ENCODE measurements around the gene NUAK2.
"Not testable (repeated sequence)": the region's sequence is repeated elsewhere in the genome, so short reads cannot be mapped to it uniquely, and the experiment has no call there.

Gene NUAK2

DNA sequence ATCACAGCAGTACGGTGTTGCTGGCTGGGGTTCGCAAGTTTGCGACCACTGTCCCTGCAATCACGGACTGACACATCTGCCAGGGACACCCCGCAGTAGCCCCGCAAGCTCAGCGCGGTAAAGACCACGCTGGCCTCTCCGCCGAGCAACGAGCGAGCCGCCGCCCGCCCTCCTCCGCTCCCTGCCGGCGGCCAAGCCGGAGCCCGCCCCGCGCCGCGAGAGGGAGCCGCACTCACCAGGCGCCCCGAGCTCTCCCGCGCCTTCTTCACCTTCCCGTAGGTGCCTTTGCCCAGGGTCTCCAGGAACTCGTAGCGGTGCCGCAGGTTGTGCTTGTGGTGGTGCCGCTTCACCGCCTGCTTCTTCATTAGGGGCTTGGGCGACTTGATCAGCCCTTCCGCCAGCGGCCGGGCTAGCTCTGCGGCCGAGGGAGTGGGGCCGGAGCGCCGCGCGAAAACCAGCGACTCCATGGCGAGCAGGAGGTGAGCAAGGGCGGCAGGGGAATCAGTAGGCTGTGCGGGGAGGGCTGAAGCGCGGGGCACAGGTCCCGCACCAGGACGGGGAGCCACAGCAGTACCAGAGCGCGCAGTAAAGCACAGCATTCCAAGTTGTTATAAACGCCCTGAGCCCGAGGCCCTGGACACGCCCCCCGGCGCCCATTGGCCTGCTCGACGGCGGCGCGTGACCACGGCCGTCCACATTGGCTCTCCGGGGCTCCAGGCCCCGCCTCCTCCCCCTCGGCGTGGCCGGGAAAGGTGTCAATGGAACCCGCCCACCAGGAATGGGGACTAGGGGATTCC is at the start of gene NUAK2:
Gene NUAK2 (minus strand): TSS at position 584 of the 797 bp plus-strand sequence. CDS start 117 bp downstream, at position 467.
- peak; percentile 61 to 64 for DNase-seq (ENCODE audit: low read depth in 2 of 2)

DNA sequence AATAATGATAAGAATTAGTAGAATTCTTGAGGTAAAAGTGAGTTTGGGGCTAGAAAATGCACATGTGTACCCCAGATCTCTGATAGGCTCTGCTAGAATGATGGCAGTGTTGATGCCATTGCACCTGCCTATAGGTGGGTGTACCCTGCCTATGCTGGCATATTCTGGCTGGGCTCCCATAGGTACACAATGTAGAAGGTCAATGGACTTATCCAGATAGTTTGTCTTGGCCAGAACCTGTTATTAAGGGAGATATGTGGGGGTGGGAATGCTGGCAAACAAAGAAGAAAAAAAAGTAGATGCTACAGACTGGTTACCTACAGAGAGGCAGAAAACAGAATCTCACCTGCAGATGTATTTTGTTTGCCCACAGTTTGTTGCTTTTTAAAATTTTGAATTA is 49.2 kb upstream of the NUAK2 start:
- no peak for DNase-seq (ENCODE audit: low read depth in 2 of 2)

DNA sequence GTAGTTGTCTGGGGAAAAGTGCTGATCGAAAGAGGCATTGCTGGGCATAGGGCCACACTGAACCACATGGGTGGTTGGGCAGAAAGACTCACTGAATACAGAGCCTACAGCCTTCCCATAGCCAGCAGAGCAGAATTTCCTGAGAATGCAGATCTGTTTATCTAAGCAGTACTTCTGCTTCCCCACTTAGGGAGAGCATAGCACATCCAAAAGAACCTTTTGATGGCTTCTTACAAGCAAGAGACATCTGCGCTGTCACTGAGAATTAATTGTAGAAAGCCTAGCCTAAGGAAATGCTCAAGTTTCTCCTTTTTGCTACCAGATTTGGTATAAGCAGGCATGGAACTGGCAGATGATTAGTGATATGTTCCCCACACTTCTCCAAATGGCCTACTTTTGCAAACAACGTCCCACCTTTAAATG is 48.2 kb upstream of the NUAK2 start:
- no peak for DNase-seq (ENCODE audit: low read depth in 2 of 2)

DNA sequence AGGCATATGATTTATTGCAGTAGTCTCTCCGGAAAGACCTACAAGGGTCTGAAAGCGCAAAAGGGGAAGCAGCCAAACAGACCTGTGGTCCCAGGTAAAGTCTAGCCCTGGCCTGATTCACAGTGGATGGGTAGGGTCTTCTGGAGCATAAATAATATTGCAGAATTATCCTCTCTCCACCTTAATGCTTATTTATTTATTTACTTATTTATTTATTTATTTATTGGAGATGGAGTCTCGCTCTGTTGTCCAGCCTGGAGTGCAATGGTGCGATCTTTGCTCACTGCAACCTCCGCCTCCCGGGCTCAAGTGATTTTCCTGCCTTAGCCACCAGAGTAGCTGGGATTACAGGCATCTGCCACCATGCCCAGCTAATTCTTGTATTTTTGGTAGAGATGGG is 46.9 kb upstream of the NUAK2 start:
- DNase-seq (ENCODE audit: low read depth in 2 of 2), result no peak

GRCh38 chr1:205365945-205366463 is 44.5 kb upstream of the NUAK2 start:
- DNase-seq (ENCODE audit: low read depth in 2 of 2), result no peak

DNA sequence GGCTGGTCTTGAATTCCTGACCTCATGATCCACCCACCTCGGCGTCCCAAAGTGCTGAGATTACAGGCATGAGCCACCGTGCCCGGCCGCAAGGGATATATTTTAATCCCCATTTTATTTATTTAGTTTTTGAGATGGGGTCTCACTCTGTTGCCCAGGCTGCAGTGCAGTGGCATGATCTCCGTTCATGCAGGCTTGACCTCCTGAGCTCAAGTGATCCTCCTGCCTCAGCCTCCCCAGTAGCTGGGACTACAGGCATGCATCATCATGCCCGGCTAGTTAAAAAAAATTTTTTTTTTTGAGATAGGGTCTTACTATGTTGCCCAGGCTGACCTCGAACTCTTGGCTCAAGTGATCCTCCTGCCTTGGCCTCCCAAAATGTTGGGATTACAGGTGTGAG is 43.5 kb upstream of the NUAK2 start:
- DNase-seq (ENCODE audit: low read depth in 2 of 2), result not testable (repeated sequence)

GRCh38 chr1:205360891-205361290 is 39.3 kb upstream of the NUAK2 start:
- no peak for DNase-seq (ENCODE audit: low read depth in 2 of 2)

DNA sequence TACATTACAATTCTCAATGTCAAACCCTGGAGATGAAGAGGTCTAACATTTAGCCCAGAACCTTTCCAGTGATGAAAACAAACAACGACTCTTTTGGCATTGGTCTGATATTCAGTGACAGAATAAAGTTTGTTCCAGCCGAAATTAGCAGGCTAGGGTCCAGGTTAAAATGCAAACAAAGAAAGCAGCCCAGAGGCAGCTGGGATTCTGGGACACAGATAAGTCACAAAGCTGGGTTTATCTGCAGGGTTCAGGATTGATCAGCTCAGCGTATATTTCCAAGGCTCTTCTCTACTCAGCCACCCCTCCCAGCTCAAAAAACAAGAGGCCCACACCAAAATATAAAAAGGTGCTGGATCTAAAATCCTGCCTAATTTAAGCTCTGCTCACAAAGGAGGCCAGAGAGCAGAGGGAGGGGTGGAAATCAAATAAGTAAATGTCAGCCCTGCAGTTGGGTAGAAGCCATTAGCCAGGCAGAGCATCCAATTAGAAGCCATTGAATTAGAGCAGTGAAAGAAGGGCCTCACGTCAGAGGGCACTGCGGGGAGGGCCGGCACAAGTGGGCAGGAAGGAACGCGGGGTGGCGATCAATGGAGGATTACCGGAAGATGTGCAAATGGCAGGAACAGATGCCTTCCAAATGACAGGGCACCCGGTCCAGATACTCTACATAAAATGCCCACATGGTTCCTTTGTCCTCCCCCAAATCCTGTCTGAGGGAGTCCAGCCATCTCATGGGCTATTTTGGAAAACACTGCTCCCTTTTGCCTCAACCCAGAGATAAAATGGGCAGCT is 38.4 kb upstream of the NUAK2 start:
- DNase-seq (ENCODE audit: low read depth in 2 of 2), result no peak

DNA sequence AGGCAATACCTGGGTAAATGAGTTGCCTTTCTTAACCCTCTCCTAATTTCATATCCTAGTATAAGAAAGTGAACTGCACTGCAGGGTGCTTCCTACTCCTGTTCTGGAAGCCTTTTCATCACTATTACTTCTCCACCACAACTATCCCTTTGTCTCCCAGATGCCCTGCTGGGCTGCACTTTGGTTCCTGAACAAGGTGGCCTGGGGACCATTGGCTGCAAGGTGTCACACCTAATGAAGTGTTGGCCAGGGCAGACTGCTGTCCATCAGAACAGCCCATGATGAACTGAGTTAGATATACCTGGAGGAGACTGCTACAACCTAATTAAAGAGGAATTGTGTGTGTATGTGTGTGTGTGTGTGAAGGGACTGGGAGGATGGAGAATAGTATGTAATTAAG is 37.0 kb upstream of the NUAK2 start:
- DNase-seq (ENCODE audit: low read depth in 2 of 2), result no peak

DNA sequence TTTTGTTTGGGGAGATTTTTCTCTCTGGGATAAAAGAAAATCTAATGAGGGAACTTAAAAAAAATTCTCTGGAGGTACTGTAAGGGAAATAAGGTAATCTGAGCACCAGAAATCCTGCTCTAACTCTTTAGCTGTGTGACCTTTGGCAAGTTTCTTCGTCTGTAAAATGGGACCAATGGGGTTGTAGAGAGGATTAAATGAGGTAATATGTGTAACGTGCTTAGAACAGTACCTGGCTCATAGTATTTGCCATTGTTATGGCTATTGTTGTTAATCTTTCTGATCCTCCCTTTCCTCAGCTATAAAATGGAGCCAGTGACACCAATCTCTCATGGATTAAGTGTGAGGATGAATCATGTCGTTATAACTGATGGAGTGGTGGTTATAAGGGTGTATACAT is 36.0 kb upstream of the NUAK2 start:
- DNase-seq (ENCODE audit: low read depth in 2 of 2), result no peak

DNA sequence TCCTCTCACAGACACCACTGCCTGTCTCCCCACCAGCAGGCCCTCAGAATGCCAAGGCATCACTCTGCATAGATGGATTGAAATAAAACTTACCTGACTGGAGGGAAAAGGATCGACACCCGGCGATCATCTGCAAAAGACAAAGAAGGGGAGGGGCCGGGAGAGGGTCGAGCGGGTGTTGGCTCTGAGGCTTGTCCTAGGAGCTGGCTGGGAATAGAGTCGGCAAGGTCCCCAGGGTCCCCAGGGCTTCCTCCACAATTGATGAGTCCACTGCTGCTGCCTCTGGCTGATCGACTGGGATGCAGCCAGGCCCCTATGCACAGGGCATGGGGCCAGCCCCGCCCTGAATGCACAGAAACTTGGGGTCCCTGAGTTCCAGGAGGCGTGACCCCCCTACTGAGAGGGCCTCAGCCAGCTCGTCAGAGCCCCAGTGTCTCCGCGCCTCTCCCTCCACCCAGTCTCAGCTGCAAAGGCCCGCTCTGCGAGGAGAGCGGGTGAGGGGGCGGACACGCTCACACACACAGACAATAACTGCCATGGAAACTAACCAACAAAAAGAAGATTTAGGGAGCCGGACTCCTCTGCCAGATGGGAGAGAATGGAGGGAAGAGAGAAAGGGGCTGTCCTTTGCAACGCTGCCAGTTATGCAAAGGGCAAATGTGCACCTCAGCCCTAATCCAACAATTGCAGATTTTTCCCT is 35.0 kb upstream of the NUAK2 start, which contains the start of gene KLHDC8A:
Gene KLHDC8A (minus strand): TSS at position 483 of the 700 bp plus-strand sequence. CDS start 13,318 bp downstream, outside the sequence.
- no peak for DNase-seq (ENCODE audit: low read depth in 2 of 2)

- DNase-seq (ENCODE audit: low read depth in 2 of 2), result no peak
Measured at GRCh38 chr1:205355075-205355453, 33.5 kb upstream of the NUAK2 start.

- DNase-seq (ENCODE audit: low read depth in 2 of 2), result peak in 1 of 2 experiments; percentile 29
Measured at GRCh38 chr1:205354259-205355074, 32.9 kb upstream of the NUAK2 start.

GRCh38 chr1:205353612-205354011 is 32.1 kb upstream of the NUAK2 start:
- no peak for DNase-seq (ENCODE audit: low read depth in 2 of 2)

GRCh38 chr1:205353191-205353590 is 31.6 kb upstream of the NUAK2 start:
- DNase-seq (ENCODE audit: low read depth in 2 of 2), result no peak

GRCh38 chr1:205351984-205352713 is 30.6 kb upstream of the NUAK2 start:
- no peak for DNase-seq (ENCODE audit: low read depth in 2 of 2)

DNA sequence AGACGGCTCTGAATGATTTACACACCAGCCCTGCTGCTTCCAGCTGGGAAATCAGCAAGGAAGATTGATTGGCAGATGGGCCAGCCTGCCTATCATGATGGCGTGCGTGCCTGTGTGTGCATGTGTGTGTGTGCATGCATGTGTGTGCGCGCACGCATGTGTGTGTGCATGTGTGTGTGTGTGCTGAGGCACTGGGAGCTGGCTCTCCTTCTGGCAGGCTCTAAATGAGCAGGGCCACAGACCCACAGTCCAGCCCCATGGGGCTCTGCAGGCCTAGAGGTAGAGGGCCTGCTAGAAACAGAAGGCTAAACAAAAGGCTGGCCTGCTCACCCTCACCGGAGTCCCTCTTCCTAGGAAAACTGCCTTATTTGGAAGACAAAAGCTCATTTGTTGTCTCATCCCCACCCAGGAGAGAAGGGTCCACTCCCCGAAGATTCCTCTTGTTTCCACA is 29.2 kb upstream of the NUAK2 start:
- DNase-seq (ENCODE audit: low read depth in 2 of 2), result no peak

GRCh38 chr1:205350124-205350523 is 28.6 kb upstream of the NUAK2 start:
- no peak for DNase-seq (ENCODE audit: low read depth in 2 of 2)

GRCh38 chr1:205348554-205349487 is 27.3 kb upstream of the NUAK2 start:
- no peak for DNase-seq (ENCODE audit: low read depth in 2 of 2)

Measured in fibroblast of skin of left biceps (primary cell).